NCI-H2029 (cell line): ENCODE results near the gene MYOM1.
"Not testable (repeated sequence)": the region's sequence is repeated elsewhere in the genome, so short reads cannot be mapped to it uniquely, and the experiment has no call there.

Source experiments
- DNase-seq: peaks from one replicate; lab custom pipeline; 2025; lab: John Stamatoyannopoulos, UW

MYOM1 gene

DNA sequence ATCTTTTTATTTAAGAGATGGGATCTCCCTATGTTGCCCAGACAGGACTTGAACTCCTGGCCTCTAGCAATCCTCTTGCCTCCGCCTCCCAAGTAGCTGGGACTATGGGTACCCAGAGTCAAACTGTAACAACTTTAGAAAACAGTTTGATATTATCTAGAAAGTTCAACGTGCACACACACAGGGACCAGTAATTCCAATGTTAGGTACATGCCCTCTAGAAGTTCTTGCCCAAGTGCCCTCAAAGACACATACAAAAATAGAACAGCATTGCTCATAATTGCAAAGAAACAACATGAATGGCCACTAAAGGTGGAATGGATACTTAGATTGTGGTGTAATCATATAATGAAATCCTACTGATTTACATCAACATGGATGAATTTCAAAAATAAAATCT is 194.2 kb downstream of the MYOM1 start:
- DNase-seq = no peak

DNA sequence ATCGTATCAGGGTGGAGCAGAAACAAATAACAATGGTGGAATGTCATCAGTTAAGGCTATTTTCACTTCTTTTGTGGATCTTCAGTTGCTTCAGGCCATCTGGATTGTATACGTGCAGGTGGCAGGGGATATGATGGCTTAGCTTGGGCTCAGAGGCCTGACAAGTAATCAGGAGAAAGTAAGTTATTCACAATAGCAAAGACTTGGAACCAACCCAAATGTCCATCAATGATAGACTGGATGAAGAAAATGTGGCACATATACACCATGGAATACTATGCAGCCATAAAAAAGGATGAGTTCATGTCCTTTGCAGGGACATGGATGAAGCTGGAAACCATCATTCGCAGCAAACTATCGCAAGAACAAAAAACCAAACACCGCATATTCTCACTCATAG is 196.2 kb downstream of the MYOM1 start:
- DNase-seq = not testable (repeated sequence)
